HG03354 (cell line): ENCODE results near the gene DHX57.

Experiments
- ATAC-seq: cut with Tn5 transposase; IDR thresholded peaks from one replicate; pipeline ENCODE4 v1.9.1; 2021; ENCODE audit warnings: mild to moderate bottlenecking; ENCODE audit not compliant: unreplicated experiment, poor library complexity, severe bottlenecking

Gene DHX57

GRCh38 chr2:38875576-38876367, at the start of gene DHX57, which contains the start of gene MORN2:
Gene DHX57, minus strand, starts transcription at chr2:38875934. Its CDS starts 7,529 bp downstream, at chr2:38868405.
Gene MORN2, plus strand, starts transcription at chr2:38875976.
- peak; percentile 100 for ATAC-seq

GRCh38 chr2:38922902-38923301, 47.2 kb upstream of the DHX57 start:
- ATAC-seq, result no peak

- ATAC-seq, result no peak
Observed at GRCh38 chr2:38922389-38922788, 46.7 kb upstream of the DHX57 start.

GRCh38 chr2:38912619-38913018, 36.9 kb upstream of the DHX57 start:
- ATAC-seq, result no peak

- ATAC-seq, result no peak
Observed at GRCh38 chr2:38911191-38911590, 35.5 kb upstream of the DHX57 start.

- ATAC-seq, result no peak
Observed at GRCh38 chr2:38909872-38910271, 34.1 kb upstream of the DHX57 start.

- ATAC-seq, result peak; percentile 94
Observed at GRCh38 chr2:38907743-38908562, 32.2 kb upstream of the DHX57 start.

- ATAC-seq, result no peak
Observed at GRCh38 chr2:38907242-38907641, 31.5 kb upstream of the DHX57 start.

GRCh38 chr2:38905251-38905650, 29.5 kb upstream of the DHX57 start:
- no peak for ATAC-seq

- ATAC-seq, result no peak
Observed at GRCh38 chr2:38900726-38901125, 25.0 kb upstream of the DHX57 start.

- no peak for ATAC-seq
Observed at GRCh38 chr2:38898256-38898655, 22.5 kb upstream of the DHX57 start.

GRCh38 chr2:38892819-38893218, 17.1 kb upstream of the DHX57 start:
- ATAC-seq, result no peak

- ATAC-seq, result no peak
Observed at GRCh38 chr2:38889575-38889974, 13.8 kb upstream of the DHX57 start, which contains the start of gene ARHGEF33. Gene ARHGEF33, plus strand, starts transcription at chr2:38889875. Its CDS starts 29,573 bp downstream, at chr2:38919448.

- no peak for ATAC-seq
Observed at GRCh38 chr2:38889045-38889444, 13.3 kb upstream of the DHX57 start.

- ATAC-seq, result no peak
Observed at GRCh38 chr2:38887902-38888554, 12.3 kb upstream of the DHX57 start.

- ATAC-seq, result no peak
Observed at GRCh38 chr2:38887347-38887746, 11.6 kb upstream of the DHX57 start.

- ATAC-seq, result no peak
Observed at GRCh38 chr2:38886063-38886462, 10.3 kb upstream of the DHX57 start.

GRCh38 chr2:38876407-38876806, 673 bp upstream of the DHX57 start:
- no peak for ATAC-seq

- ATAC-seq, result no peak
Observed at GRCh38 chr2:38875227-38875575, 533 bp downstream of the DHX57 start.

- no peak for ATAC-seq
Observed at GRCh38 chr2:38873763-38874162, 2.0 kb downstream of the DHX57 start.
